Neural cell (in vitro differentiated cells): ENCODE data around the gene GIMAP4.

ENCODE experiments used
- CTCF ChIP-seq: fragments of 450-650 bp; IDR thresholded peaks from 2 replicates; pipeline ENCODE4 v1.5.1; 2014; ENCODE audit warnings: antibody characterized with exemption, mild to moderate bottlenecking, moderate library complexity; ENCODE audit not compliant: poor library complexity, severe bottlenecking
- EP300 ChIP-seq: fragments of 450-650 bp; conservative IDR thresholded peaks from 2 replicates; pipeline ENCODE4 v1.6.1; 2014; ENCODE audit warnings: antibody characterized with exemption, mild to moderate bottlenecking, moderate library complexity; ENCODE audit not compliant: poor library complexity, severe bottlenecking
- EZH2 ChIP-seq: fragments of 200-600, 300-800 bp; shearing (Covaris generic), sonication (generic); IDR thresholded peaks from 2 replicates; pipeline ENCODE4 v1.6.1; 2014; ENCODE audit warnings: antibody characterized with exemption, low read length, borderline replicate concordance, mild to moderate bottlenecking; ENCODE audit not compliant: insufficient read depth, poor library complexity, severe bottlenecking
- POLR2AphosphoS5 ChIP-seq: IDR thresholded peaks from 2 replicates; pipeline ENCODE4 v1.6.1; 2012
- RAD21 ChIP-seq: fragments of 450-650 bp; conservative IDR thresholded peaks from 2 replicates; pipeline ENCODE4 v1.6.1; 2014; ENCODE audit warnings: antibody characterized with exemption, mild to moderate bottlenecking, moderate library complexity
- SMC3 ChIP-seq: fragments of 450-650 bp; conservative IDR thresholded peaks from 2 replicates; pipeline ENCODE4 v1.6.1; 2014; ENCODE audit warnings: antibody characterized with exemption, mild to moderate bottlenecking, moderate library complexity; ENCODE audit not compliant: poor library complexity
- TF ChIP-seq, protein P1 (sequence below): IDR thresholded peaks from 2 replicates; pipeline ENCODE4 v1.6.1; 2012; ENCODE audit warnings: borderline replicate concordance

- no peak for TF ChIP-seq EZH2
- no peak for TF ChIP-seq CTCF
- TF ChIP-seq, protein P1, sequence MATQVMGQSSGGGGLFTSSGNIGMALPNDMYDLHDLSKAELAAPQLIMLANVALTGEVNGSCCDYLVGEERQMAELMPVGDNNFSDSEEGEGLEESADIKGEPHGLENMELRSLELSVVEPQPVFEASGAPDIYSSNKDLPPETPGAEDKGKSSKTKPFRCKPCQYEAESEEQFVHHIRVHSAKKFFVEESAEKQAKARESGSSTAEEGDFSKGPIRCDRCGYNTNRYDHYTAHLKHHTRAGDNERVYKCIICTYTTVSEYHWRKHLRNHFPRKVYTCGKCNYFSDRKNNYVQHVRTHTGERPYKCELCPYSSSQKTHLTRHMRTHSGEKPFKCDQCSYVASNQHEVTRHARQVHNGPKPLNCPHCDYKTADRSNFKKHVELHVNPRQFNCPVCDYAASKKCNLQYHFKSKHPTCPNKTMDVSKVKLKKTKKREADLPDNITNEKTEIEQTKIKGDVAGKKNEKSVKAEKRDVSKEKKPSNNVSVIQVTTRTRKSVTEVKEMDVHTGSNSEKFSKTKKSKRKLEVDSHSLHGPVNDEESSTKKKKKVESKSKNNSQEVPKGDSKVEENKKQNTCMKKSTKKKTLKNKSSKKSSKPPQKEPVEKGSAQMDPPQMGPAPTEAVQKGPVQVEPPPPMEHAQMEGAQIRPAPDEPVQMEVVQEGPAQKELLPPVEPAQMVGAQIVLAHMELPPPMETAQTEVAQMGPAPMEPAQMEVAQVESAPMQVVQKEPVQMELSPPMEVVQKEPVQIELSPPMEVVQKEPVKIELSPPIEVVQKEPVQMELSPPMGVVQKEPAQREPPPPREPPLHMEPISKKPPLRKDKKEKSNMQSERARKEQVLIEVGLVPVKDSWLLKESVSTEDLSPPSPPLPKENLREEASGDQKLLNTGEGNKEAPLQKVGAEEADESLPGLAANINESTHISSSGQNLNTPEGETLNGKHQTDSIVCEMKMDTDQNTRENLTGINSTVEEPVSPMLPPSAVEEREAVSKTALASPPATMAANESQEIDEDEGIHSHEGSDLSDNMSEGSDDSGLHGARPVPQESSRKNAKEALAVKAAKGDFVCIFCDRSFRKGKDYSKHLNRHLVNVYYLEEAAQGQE: no peak
- TF ChIP-seq SMC3: no peak
- no peak for TF ChIP-seq RAD21
- TF ChIP-seq POLR2AphosphoS5: no peak
- no peak for TF ChIP-seq EP300
These were observed 47.0 kb upstream of the GIMAP4 start for GRCh38 chr7:150520145-150520544.
